ENCODE data around the gene HES5. TPM values are rescaled to one million over a fixed set of nuclear protein-coding genes. Genes with fewer than 3 reads are reported as not detected.

The HES5 gene
- total RNA-seq, 1 experiment from 2014 or later = not detected

- no peak for TF ChIP-seq CTCF (conservative IDR thresholded peaks at IDR 0.05)
- no peak for DNase-seq
- Histone ChIP-seq H3K79me2 (ENCODE audit: insufficient read depth, low read length) (no peaks in the 10 kb centered on the region), H4K20me1 (ENCODE audit: control insufficient read depth, insufficient read depth, insufficient read length) (no peaks in the 10 kb centered on the region), H3K27me3 (ENCODE audit: insufficient read depth, low read length) (no peaks in the 10 kb centered on the region), H3K23ac (ENCODE audit: insufficient read length, low read depth, low read length) (no peak overlapping the region), H2BK20ac (ENCODE audit: low read depth, low read length, poor library complexity, severe bottlenecking) (no peak overlapping the region), H3K14ac (ENCODE audit: insufficient read depth, low read length) (no peak overlapping the region; the same call in 1 of the 2 replicates), H4K91ac (ENCODE audit: insufficient read length, low read depth, low read length) (no peak overlapping the region), H2AFZ (ENCODE audit: low read length) (no peak overlapping the region), H2AK5ac (ENCODE audit: insufficient read length, low read length) (no peak overlapping the region), H3K9ac (ENCODE audit: extremely low read depth, insufficient read length, low read length) (no peak overlapping the region), H2BK120ac (ENCODE audit: low read depth, low read length, poor library complexity, severe bottlenecking) (no peak overlapping the region), H3K79me1 (ENCODE audit: insufficient read depth, low read depth, low read length, poor library complexity, severe bottlenecking) (no peaks in the 10 kb centered on the region), H2BK15ac (ENCODE audit: low read depth, low read length) (no peak overlapping the region), H3K18ac (ENCODE audit: insufficient read length, low read depth, low read length) (no peak overlapping the region), H2BK5ac (ENCODE audit: insufficient read length, low read length) (no peak overlapping the region), H3K56ac (ENCODE audit: insufficient read length, low read depth, low read length) (no peak overlapping the region), H3K4me2 (ENCODE audit: insufficient read depth, insufficient read length, low read length) (no peak overlapping the region), H4K8ac (replicated peaks; ENCODE audit: insufficient read length, low read depth, low read length) (no peak overlapping the region), H3T11ph (ENCODE audit: low read length) (no peak overlapping the region), H3K9me3 (ENCODE audit: control insufficient read depth, low read depth, low read length) (no peaks in the 10 kb centered on the region), H3K23me2 (ENCODE audit: insufficient read length, low read depth, low read length, poor library complexity, severe bottlenecking) (no peaks in the 10 kb centered on the region), H3K4me1 (ENCODE audit: insufficient read depth, low read length) (no peaks in the 10 kb centered on the region), H3K27ac (ENCODE audit: insufficient read length, low read depth, low read length) (no peak overlapping the region), H4K5ac (ENCODE audit: insufficient read length, low read depth, low read length) (no peak overlapping the region), H2BK12ac (ENCODE audit: insufficient read length, low read depth, low read length) (no peak overlapping the region), H3K4ac (ENCODE audit: low read depth, low read length) (no peak overlapping the region)
- Mint-ChIP-seq H3K4me1 (no peaks in the 10 kb centered on the region), H3K4me3 (no peak overlapping the region), H3K27ac (no peak overlapping the region), H3K36me3 (ENCODE audit: insufficient read depth in 1 of 3, low read depth in 3 of 3) (no peaks in the 10 kb centered on the region), H3K9me3 (no peaks in the 10 kb centered on the region), H3K27me3 (ENCODE audit: low read depth) (peaks cover 21% of the 10 kb centered on the region)
- WGBS (ENCODE audit: extremely low coverage, insufficient read length, low lambda C conversion rate) = no CpG with 5 or more reads among the region's 19 CpGs
Measured at GRCh38 chr1:2498648-2499047, 31.4 kb downstream of the HES5 start.
